ENCODE measurements around the gene TNNT2. TPM values are rescaled to one million over a fixed set of nuclear protein-coding genes. Genes with fewer than 3 reads are reported as not detected.

The TNNT2 gene
- total RNA-seq, 1 donor from 2014 or later = 0.17 TPM

DNA sequence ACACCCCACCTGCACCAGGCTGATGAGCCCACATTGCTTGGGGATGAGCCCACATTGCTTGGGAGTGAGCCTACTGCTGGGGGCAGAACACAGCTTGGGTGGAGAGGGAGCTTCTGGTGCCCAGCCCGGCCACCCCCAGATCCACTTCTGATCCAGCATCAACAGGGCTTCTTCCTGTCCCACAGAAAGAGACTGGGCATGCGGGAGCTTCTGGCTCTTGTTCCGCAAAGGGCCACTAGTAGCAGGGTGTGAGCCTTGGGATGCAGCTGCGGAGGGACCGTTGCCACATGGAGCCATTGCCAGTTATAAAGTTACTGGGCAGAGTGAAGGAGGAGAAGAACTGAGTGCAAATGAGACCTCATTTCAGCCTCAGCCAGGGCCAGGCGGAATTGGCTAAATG, 57.8 kb downstream of the TNNT2 start:
- no peak overlapping the region for H3K4me3 ChIP-seq (ENCODE audit: low read depth, low read length)
- DNase-seq (ENCODE audit: low read depth) = no peak
- TF ChIP-seq, protein P1, sequence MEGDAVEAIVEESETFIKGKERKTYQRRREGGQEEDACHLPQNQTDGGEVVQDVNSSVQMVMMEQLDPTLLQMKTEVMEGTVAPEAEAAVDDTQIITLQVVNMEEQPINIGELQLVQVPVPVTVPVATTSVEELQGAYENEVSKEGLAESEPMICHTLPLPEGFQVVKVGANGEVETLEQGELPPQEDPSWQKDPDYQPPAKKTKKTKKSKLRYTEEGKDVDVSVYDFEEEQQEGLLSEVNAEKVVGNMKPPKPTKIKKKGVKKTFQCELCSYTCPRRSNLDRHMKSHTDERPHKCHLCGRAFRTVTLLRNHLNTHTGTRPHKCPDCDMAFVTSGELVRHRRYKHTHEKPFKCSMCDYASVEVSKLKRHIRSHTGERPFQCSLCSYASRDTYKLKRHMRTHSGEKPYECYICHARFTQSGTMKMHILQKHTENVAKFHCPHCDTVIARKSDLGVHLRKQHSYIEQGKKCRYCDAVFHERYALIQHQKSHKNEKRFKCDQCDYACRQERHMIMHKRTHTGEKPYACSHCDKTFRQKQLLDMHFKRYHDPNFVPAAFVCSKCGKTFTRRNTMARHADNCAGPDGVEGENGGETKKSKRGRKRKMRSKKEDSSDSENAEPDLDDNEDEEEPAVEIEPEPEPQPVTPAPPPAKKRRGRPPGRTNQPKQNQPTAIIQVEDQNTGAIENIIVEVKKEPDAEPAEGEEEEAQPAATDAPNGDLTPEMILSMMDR (conservative IDR thresholded peaks at IDR 0.05; ENCODE audit: low read depth, low read length) = no peak

DNA sequence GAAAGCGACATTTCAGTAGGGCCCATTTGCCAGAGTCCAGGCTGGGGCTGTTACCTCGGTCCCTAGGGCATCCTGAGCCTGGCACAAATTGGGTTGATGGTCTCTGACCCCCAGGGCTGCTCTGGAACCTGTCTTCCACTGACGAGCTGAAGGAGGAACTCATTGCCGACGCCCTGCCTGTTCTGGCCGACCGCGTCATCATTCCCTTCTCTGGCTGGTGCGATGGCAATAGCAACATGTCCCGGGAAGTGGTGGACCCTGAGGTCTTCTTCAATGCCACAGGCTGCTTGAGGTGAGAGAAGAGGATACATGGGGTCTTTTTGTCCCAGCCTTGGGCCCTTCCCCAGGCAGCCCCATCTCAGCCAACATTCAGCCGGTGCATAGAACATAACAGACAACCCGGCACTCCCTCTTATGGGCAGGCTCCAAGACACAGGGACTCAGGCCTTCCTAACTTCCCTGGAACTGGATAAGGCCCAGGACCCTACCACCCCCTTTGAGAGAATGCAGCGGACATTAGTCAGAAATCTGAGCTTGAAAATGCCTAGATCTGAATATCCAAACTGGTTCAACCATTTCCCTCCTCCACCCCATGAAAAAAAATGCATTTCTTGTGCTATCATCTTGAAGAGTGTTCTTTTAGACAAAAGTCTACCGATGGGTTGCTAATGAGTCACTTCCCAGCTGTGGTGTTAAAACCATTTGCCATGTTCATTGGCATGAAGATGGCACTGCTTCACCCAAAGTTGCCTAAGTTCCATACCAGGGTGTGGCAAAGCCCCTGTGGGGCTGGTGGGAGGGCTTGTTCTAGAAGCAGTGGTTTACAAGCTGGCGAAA, 58.8 kb downstream of the TNNT2 start:
- no peak for DNase-seq (ENCODE audit: low read depth)
- TF ChIP-seq, protein P1 (conservative IDR thresholded peaks at IDR 0.05; ENCODE audit: low read depth, low read length) = no peak
- no peak overlapping the region for H3K4me3 ChIP-seq (ENCODE audit: low read depth, low read length)

DNA sequence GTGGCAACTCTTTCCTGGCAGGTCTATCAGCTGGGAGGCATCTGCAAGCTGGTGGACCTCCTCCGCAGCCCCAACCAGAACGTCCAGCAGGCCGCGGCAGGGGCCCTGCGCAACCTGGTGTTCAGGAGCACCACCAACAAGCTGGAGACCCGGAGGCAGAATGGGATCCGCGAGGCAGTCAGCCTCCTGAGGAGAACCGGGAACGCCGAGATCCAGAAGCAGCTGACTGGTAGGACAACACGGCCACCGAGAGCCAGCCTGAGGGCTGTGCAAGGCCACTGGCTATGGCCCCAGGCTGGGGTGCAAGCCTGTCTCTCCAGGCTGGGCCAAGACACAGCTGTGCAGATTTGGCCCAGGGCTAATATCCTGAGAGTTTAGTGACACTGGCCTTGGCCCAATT, 59.9 kb downstream of the TNNT2 start:
- TF ChIP-seq, protein P1 (conservative IDR thresholded peaks at IDR 0.05; ENCODE audit: low read depth, low read length) = no peak
- DNase-seq (ENCODE audit: low read depth) = no peak
- no peak overlapping the region for H3K4me3 ChIP-seq (ENCODE audit: low read depth, low read length)

DNA sequence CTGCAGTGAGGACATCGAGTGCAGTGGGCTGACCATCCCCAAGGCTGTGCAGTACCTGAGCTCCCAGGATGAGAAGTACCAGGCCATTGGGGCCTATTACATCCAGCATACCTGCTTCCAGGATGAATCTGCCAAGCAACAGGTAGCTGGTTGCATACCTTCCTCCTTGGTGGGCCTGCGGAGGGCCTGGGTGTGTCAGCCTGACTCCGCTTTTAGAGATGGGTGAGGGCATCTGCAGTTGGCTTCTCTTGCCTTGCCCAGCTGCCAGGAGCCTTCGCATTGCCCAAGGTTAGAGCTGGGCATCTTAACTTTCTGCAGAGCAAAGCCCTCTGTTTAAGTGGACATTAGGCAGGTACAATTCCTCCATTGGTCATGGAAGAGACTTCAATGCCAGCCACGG, 60.9 kb downstream of the TNNT2 start:
- H3K4me3 ChIP-seq (ENCODE audit: low read depth, low read length) = no peak overlapping the region
- no peak for DNase-seq (ENCODE audit: low read depth)
- TF ChIP-seq, protein P1 (conservative IDR thresholded peaks at IDR 0.05; ENCODE audit: low read depth, low read length) = no peak

DNA sequence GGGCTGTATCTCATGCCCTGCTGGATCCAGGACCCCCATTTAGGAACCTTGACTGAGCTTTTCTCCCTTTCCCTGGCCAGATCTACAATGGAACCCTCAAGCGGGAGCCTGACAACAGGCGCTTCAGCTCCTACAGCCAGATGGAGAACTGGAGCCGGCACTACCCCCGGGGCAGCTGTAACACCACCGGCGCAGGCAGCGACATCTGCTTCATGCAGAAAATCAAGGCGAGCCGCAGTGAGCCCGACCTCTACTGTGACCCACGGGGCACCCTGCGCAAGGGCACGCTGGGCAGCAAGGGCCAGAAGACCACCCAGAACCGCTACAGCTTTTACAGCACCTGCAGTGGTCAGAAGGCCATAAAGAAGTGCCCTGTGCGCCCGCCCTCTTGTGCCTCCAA, 64.4 kb downstream of the TNNT2 start:
- no peak for DNase-seq (ENCODE audit: low read depth)
- no peak overlapping the region for H3K4me3 ChIP-seq (ENCODE audit: low read depth, low read length)
- TF ChIP-seq, protein P1 (conservative IDR thresholded peaks at IDR 0.05; ENCODE audit: low read depth, low read length) = no peak

DNA sequence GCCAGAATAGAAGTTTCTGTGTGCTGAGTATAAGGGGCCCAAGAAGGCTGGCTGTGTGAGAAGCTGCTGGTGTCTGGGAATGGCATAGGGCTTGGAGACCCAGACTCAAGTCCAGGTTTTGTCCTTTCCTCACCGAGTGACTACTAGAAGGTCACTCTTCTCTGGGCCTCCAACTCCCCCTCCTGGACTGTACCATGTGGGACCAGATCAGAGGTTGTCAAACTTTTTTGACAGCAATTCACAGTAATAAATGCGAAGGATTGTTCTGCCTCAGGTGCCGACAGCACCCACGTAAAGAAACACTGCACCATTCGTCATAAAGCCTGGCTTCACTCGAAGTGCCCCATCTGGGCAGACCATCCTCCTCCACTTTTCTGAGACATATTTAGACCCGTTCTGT, 65.2 kb downstream of the TNNT2 start:
- no peak overlapping the region for H3K4me3 ChIP-seq (ENCODE audit: low read depth, low read length)
- TF ChIP-seq, protein P1 (conservative IDR thresholded peaks at IDR 0.05; ENCODE audit: low read depth, low read length) = peak; percentile 21
- DNase-seq (ENCODE audit: low read depth) = no peak
